Fibroblast of lung (primary cell): ENCODE results near the gene CILP. TPM values are rescaled to one million over a fixed set of nuclear protein-coding genes. Genes with fewer than 3 reads are reported as not detected.

ENCODE experiments used
- DNase-seq, 2 donors: peaks; one replicate each; pipeline versions ENCODE4 v3.0.0 to v3.0.0-alpha.2; 2010; ENCODE audit warnings: low read depth in 2 of 2
- H2AFZ ChIP-seq: 2 replicates; pipeline ENCODE4 v1.5.1; 2012; ENCODE audit warnings: low read length, control low read depth, inconsistent platforms
- H3K27ac ChIP-seq: 2 replicates; pipeline ENCODE4 v1.5.1; 2011; ENCODE audit warnings: low read length, control low read depth; ENCODE audit not compliant: insufficient read depth
- H3K27me3 ChIP-seq: 2 replicates; pipeline ENCODE4 v1.5.1; 2011; ENCODE audit warnings: mild to moderate bottlenecking, low read length; ENCODE audit not compliant: control insufficient read depth, insufficient read depth
- H3K36me3 ChIP-seq: 2 replicates; pipeline ENCODE4 v1.5.1; 2011; ENCODE audit warnings: low read length; ENCODE audit not compliant: control insufficient read depth, insufficient read depth
- H3K4me1 ChIP-seq: 2 replicates; pipeline ENCODE4 v1.5.1; 2011; ENCODE audit warnings: low read length; ENCODE audit not compliant: control insufficient read depth, insufficient read depth; ENCODE audit errors: extremely low read depth
- H3K4me2 ChIP-seq: 2 replicates; pipeline ENCODE4 v1.5.1; 2011; ENCODE audit warnings: low read length, control low read depth; ENCODE audit not compliant: insufficient read depth; ENCODE audit errors: extremely low read depth
- H3K4me3 ChIP-seq, 4 experiments: fragments of 200-600 bp in 1 of 4; sonication (generic) in 1 of 4; replicated peaks in 1 of 4; 2 replicates each; pipeline ENCODE4 v1.5.1; 2011 to 2016; ENCODE audit warnings: low read length in 4 of 4, low read depth in 3 of 4, mild to moderate bottlenecking in 3 of 4, control low read depth in 2 of 4, inconsistent platforms in 1 of 4, mixed read lengths in 1 of 4; ENCODE audit not compliant: insufficient read depth in 1 of 4; ENCODE audit errors: control extremely low read depth in 1 of 4
- H3K79me2 ChIP-seq: 2 replicates; pipeline ENCODE4 v1.5.1; 2012; ENCODE audit warnings: mild to moderate bottlenecking, low read length, inconsistent platforms; ENCODE audit not compliant: control insufficient read depth, insufficient read depth
- H3K9ac ChIP-seq: 2 replicates; pipeline ENCODE4 v1.5.1; 2011; ENCODE audit warnings: mild to moderate bottlenecking, low read length, control low read depth; ENCODE audit not compliant: insufficient read depth
- H3K9me3 ChIP-seq: 2 replicates; pipeline ENCODE4 v1.5.1; 2012; ENCODE audit warnings: low read depth, low read length; ENCODE audit not compliant: control insufficient read depth, insufficient read depth
- H4K20me1 ChIP-seq: 2 replicates; pipeline ENCODE4 v1.5.1; 2011; ENCODE audit warnings: low read length; ENCODE audit not compliant: control insufficient read depth, insufficient read depth; ENCODE audit errors: extremely low read depth
- EZH2 ChIP-seq: IDR thresholded peaks from 2 replicates; pipeline ENCODE4 v1.5.1; 2012; ENCODE audit warnings: low read length, control low read depth, mild to moderate bottlenecking; ENCODE audit errors: missing control alignments
- polyA plus RNA-seq, 2 donors: library from polyadenylated mRNA; depleted of rRNA in 1 of 2; stranded (reverse) in 1 of 2; unstranded in 1 of 2; fragments of >200 nt; gene quantifications; 2 replicates each; pipeline ENCODE4 v1.2.1, GENCODE V29; 2011 to 2012; ENCODE audit warnings: missing spikeins in 1 of 2
- total RNA-seq: library from RNA; depleted of rRNA; stranded (reverse); fragments of >200 nt; gene quantifications from 2 replicates; pipeline ENCODE4 v1.2.1, GENCODE V29; 2014
- TF ChIP-seq, protein P1 (sequence below), 2 donors: IDR thresholded peaks in 1 of 2; conservative IDR thresholded peaks in 1 of 2; 1 replicate in 1 of 2; 2 replicates in 1 of 2; pipeline ENCODE4 v1.5.1; 2011 to 2012; ENCODE audit warnings: low read length in 2 of 2, control low read depth in 1 of 2, inconsistent platforms in 1 of 2, low read depth in 1 of 2, mild to moderate bottlenecking in 1 of 2

The CILP gene
- total and polyA plus RNA-seq, 2 donors (not counting 1 experiment from before 2014, with no cell fraction given), result 0.06 to 0.17 TPM

DNA sequence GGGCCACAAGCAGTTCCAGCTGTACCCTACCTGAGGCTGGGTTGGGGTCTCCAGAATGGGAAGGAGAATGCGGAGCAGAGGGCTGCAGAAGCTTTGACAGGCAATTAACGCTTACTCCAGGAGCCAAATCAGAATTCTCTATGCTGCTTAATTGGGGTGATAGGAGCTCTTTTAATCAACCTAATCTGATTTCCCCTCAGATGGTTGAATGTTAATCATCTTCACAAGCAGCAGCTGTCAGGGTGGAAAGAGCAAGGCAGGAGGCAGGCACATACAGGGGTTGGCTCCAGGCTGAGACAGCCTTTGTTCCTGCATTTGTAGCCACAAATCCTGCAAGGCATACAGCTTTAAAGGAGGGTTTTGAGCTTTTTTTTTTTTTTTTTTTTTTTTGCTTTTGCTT lies 2.6 kb downstream of the CILP start:
- TF ChIP-seq, protein P1, sequence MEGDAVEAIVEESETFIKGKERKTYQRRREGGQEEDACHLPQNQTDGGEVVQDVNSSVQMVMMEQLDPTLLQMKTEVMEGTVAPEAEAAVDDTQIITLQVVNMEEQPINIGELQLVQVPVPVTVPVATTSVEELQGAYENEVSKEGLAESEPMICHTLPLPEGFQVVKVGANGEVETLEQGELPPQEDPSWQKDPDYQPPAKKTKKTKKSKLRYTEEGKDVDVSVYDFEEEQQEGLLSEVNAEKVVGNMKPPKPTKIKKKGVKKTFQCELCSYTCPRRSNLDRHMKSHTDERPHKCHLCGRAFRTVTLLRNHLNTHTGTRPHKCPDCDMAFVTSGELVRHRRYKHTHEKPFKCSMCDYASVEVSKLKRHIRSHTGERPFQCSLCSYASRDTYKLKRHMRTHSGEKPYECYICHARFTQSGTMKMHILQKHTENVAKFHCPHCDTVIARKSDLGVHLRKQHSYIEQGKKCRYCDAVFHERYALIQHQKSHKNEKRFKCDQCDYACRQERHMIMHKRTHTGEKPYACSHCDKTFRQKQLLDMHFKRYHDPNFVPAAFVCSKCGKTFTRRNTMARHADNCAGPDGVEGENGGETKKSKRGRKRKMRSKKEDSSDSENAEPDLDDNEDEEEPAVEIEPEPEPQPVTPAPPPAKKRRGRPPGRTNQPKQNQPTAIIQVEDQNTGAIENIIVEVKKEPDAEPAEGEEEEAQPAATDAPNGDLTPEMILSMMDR (conservative IDR thresholded peaks at IDR 0.05 in 1 of 2, IDR thresholded peaks at IDR 0.05 in 1 of 2; ENCODE audit: low read depth in 1 of 2, low read length in 2 of 2), result no peak
- no peak for TF ChIP-seq EZH2
- H3K9me3 ChIP-seq, result no peaks in the 10 kb centered on the region
- H4K20me1 ChIP-seq, result no peaks in the 10 kb centered on the region

DNA sequence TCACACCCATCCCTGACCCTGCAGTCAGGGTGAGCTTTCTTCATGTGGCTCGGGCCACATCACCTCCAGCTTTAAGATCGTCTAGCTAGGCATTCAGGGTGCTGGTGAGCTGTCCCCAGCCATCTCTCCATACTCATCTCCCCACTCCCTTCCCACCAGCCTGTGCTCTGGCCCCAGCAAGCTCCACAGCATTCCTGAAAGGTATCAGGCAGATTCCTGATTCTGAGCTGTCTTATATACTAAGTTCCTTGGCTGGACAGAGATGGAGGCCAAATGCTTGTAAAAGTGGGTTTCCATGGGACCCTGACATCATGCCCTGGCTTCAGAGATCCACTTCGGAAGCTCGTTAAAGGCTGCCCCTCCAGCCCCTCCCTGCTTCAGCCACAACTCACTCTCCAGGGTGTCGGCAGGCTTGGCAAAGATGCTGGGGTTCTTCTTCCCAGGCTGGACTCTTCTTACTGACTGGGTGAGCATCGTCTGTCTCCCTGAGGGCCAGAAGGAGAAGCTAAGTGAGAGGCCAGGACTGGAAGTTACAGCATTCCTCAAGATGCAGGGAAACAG lies 3.9 kb downstream of the CILP start:
- no peaks in the 10 kb centered on the region for H3K79me2 ChIP-seq
- H3K4me2 ChIP-seq, result no peak overlapping the region
- no peak overlapping the region for H3K9ac ChIP-seq
- no peak overlapping the region for H3K4me3 ChIP-seq
- peaks cover 10% of the 10 kb centered on the region for H3K27me3 ChIP-seq
- no peak for DNase-seq
- no peak for TF ChIP-seq EZH2
- TF ChIP-seq, protein P1 (conservative IDR thresholded peaks at IDR 0.05 in 1 of 2, IDR thresholded peaks at IDR 0.05 in 1 of 2; ENCODE audit: low read depth in 1 of 2, low read length in 2 of 2), result no peak
- no peak overlapping the region for H2AFZ ChIP-seq
- H3K4me1 ChIP-seq, result no peaks in the 10 kb centered on the region
- no peaks in the 10 kb centered on the region for H3K9me3 ChIP-seq
- no peak overlapping the region for H3K27ac ChIP-seq
- H3K36me3 ChIP-seq, result no peaks in the 10 kb centered on the region
- H4K20me1 ChIP-seq, result no peaks in the 10 kb centered on the region

More for the DNA sequence above, 2.6 kb downstream of the CILP start:
- Histone ChIP-seq H3K36me3 (no peaks in the 10 kb centered on the region), H3K4me1 (no peaks in the 10 kb centered on the region), H2AFZ (no peak overlapping the region), H3K4me2 (no peak overlapping the region), H3K4me3 (no peak overlapping the region), H3K27me3 (peaks cover 10% of the 10 kb centered on the region), H3K9ac (no peak overlapping the region), H3K79me2 (no peaks in the 10 kb centered on the region), H3K27ac (no peak overlapping the region)
- DNase-seq, result no peak

DNA sequence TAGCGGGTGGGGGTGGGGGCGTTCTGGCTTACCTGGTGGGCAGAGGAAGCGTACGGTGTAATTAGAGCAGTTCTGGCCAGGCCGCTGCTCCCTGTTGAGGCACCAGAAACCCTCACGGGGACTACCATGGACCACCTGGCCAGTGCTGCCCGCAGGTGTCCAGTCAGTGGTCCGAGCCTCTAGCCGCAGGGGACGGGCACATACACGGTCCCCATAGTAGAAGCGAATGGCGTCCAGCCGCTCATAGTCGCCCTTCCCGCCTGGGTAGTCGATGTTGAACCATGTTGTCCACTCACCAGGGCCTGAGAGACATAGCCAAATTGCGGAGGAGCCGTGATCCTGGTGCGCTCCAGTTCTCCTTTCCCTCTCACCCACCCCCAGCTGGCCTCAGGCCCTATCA lies 4.5 kb downstream of the CILP start:
- H3K9me3 ChIP-seq, result no peaks in the 10 kb centered on the region
- H4K20me1 ChIP-seq, result no peaks in the 10 kb centered on the region
- TF ChIP-seq, protein P1 (conservative IDR thresholded peaks at IDR 0.05 in 1 of 2, IDR thresholded peaks at IDR 0.05 in 1 of 2; ENCODE audit: low read depth in 1 of 2, low read length in 2 of 2), result no peak
- TF ChIP-seq EZH2, result no peak
- peaks cover 10% of the 10 kb centered on the region for H3K27me3 ChIP-seq
- no peaks in the 10 kb centered on the region for H3K79me2 ChIP-seq
- H2AFZ ChIP-seq, result no peak overlapping the region
- no peaks in the 10 kb centered on the region for H3K4me1 ChIP-seq
- no peak for DNase-seq
- H3K9ac ChIP-seq, result no peak overlapping the region
- H3K4me3 ChIP-seq, result no peak overlapping the region
- no peak overlapping the region for H3K27ac ChIP-seq
- no peaks in the 10 kb centered on the region for H3K36me3 ChIP-seq
- H3K4me2 ChIP-seq, result no peak overlapping the region
